ENCODE measurements around the gene HAT1. TPM values are rescaled to one million over a fixed set of nuclear protein-coding genes. Genes with fewer than 3 reads are reported as not detected.

Gene HAT1
- total RNA-seq, 1 experiment from 2014 or later, result 58.9 TPM

GRCh38 chr2:171965238-171965637 lies 43.0 kb downstream of the HAT1 start (continued):
- TF ChIP-seq NR1H2 (CRISPR knock-in tag; IDR thresholded peaks at IDR 0.05), result no peak

- Mint-ChIP-seq H3K36me3 (peaks cover 16% of the 10 kb centered on the region), H3K27me3 (ENCODE audit: low read depth) (no peaks in the 10 kb centered on the region), H3K4me1 (peaks cover 3% of the 10 kb centered on the region), H3K4me3 (no peak overlapping the region), H3K9me3 (no peaks in the 10 kb centered on the region), H3K27ac (no peak overlapping the region)
- CTCF ChIA-PET, result no interaction called here
- TF ChIP-seq GRHL2 (CRISPR knock-in tag; IDR thresholded peaks at IDR 0.05; ENCODE audit: insufficient replicate concordance, severe bottlenecking), result no peak
- TF ChIP-seq, protein P1, sequence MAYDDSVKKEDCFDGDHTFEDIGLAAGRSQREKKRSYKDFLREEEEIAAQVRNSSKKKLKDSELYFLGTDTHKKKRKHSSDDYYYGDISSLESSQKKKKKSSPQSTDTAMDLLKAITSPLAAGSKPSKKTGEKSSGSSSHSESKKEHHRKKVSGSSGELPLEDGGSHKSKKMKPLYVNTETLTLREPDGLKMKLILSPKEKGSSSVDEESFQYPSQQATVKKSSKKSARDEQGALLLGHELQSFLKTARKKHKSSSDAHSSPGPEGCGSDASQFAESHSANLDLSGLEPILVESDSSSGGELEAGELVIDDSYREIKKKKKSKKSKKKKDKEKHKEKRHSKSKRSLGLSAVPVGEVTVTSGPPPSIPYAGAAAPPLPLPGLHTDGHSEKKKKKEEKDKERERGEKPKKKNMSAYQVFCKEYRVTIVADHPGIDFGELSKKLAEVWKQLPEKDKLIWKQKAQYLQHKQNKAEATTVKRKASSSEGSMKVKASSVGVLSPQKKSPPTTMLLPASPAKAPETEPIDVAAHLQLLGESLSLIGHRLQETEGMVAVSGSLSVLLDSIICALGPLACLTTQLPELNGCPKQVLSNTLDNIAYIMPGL (CRISPR knock-in tag; IDR thresholded peaks at IDR 0.05), result no peak
- TF ChIP-seq FOXK1 (CRISPR knock-in tag; IDR thresholded peaks at IDR 0.05), result no peak
- no peak for TF ChIP-seq JAZF1 (CRISPR knock-in tag; IDR thresholded peaks at IDR 0.05)
- TF ChIP-seq, protein P2, sequence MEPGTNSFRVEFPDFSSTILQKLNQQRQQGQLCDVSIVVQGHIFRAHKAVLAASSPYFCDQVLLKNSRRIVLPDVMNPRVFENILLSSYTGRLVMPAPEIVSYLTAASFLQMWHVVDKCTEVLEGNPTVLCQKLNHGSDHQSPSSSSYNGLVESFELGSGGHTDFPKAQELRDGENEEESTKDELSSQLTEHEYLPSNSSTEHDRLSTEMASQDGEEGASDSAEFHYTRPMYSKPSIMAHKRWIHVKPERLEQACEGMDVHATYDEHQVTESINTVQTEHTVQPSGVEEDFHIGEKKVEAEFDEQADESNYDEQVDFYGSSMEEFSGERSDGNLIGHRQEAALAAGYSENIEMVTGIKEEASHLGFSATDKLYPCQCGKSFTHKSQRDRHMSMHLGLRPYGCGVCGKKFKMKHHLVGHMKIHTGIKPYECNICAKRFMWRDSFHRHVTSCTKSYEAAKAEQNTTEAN (CRISPR knock-in tag; IDR thresholded peaks at IDR 0.05), result no peak
- no peak for TF ChIP-seq ELF4 (CRISPR knock-in tag; IDR thresholded peaks at IDR 0.05; ENCODE audit: low read depth)
- no peak for TF ChIP-seq TCF7 (CRISPR knock-in tag; IDR thresholded peaks at IDR 0.05; ENCODE audit: low read depth)
- no peak for TF ChIP-seq E2F5 (CRISPR knock-in tag; IDR thresholded peaks at IDR 0.05)
- TF ChIP-seq, protein P3, sequence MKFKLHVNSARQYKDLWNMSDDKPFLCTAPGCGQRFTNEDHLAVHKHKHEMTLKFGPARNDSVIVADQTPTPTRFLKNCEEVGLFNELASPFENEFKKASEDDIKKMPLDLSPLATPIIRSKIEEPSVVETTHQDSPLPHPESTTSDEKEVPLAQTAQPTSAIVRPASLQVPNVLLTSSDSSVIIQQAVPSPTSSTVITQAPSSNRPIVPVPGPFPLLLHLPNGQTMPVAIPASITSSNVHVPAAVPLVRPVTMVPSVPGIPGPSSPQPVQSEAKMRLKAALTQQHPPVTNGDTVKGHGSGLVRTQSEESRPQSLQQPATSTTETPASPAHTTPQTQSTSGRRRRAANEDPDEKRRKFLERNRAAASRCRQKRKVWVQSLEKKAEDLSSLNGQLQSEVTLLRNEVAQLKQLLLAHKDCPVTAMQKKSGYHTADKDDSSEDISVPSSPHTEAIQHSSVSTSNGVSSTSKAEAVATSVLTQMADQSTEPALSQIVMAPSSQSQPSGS (CRISPR knock-in tag; IDR thresholded peaks at IDR 0.05; ENCODE audit: borderline replicate concordance, low read depth), result no peak
- TF ChIP-seq, protein P4, sequence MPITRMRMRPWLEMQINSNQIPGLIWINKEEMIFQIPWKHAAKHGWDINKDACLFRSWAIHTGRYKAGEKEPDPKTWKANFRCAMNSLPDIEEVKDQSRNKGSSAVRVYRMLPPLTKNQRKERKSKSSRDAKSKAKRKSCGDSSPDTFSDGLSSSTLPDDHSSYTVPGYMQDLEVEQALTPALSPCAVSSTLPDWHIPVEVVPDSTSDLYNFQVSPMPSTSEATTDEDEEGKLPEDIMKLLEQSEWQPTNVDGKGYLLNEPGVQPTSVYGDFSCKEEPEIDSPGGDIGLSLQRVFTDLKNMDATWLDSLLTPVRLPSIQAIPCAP (CRISPR knock-in tag; IDR thresholded peaks at IDR 0.05), result no peak
- no peak for TF ChIP-seq SMAD3 (CRISPR knock-in tag; IDR thresholded peaks at IDR 0.05; ENCODE audit: borderline replicate concordance)
- TF ChIP-seq ZNF219 (CRISPR knock-in tag; IDR thresholded peaks at IDR 0.05; ENCODE audit: borderline replicate concordance), result no peak
- no peak for TF ChIP-seq ZNF396 (CRISPR knock-in tag; IDR thresholded peaks at IDR 0.05; ENCODE audit: borderline replicate concordance)
- TF ChIP-seq HMGA2 (CRISPR knock-in tag; IDR thresholded peaks at IDR 0.05), result no peak
- POLR2A ChIA-PET, result no interaction called here
- DNase-seq (ENCODE audit: low spot score) (no peak), ATAC-seq (no peak)
Measured at GRCh38 chr2:171965661-171966060, 43.4 kb downstream of the HAT1 start.

DNA sequence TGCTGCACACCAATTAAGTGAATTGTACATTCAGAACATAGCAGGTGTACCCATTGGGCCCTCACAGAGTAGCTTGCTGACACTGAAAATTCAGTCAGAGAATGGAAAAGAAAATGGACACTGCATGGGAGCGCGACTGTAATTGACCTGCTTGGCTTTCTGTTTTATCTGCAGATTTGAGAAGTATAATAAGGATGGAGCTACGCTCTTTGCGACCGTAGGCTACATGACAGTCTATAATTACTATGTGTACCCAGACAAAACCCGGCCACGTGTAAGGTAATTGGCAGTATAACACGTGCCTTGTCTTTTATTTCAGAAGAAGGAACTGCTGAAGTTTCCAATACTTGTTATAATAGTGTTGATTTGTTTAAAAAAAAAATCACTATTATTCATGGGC lies 44.0 kb downstream of the HAT1 start:
- H3K27me3 Mint-ChIP-seq (ENCODE audit: low read depth), result no peaks in the 10 kb centered on the region
- H3K4me1 Mint-ChIP-seq, result no peaks in the 10 kb centered on the region; the same call in 1 of the 2 replicates
- H3K36me3 Mint-ChIP-seq, result peaks cover 17% of the 10 kb centered on the region
- H3K4me3 Mint-ChIP-seq, result no peak overlapping the region
- ATAC-seq (no peak), DNase-seq (ENCODE audit: low spot score) (no peak)
- CTCF ChIA-PET, result no interaction called here
- POLR2A ChIA-PET, result no interaction called here
- no peaks in the 10 kb centered on the region for H3K9me3 Mint-ChIP-seq
- H3K27ac Mint-ChIP-seq, result no peak overlapping the region
- TF ChIP-seq, protein P5, sequence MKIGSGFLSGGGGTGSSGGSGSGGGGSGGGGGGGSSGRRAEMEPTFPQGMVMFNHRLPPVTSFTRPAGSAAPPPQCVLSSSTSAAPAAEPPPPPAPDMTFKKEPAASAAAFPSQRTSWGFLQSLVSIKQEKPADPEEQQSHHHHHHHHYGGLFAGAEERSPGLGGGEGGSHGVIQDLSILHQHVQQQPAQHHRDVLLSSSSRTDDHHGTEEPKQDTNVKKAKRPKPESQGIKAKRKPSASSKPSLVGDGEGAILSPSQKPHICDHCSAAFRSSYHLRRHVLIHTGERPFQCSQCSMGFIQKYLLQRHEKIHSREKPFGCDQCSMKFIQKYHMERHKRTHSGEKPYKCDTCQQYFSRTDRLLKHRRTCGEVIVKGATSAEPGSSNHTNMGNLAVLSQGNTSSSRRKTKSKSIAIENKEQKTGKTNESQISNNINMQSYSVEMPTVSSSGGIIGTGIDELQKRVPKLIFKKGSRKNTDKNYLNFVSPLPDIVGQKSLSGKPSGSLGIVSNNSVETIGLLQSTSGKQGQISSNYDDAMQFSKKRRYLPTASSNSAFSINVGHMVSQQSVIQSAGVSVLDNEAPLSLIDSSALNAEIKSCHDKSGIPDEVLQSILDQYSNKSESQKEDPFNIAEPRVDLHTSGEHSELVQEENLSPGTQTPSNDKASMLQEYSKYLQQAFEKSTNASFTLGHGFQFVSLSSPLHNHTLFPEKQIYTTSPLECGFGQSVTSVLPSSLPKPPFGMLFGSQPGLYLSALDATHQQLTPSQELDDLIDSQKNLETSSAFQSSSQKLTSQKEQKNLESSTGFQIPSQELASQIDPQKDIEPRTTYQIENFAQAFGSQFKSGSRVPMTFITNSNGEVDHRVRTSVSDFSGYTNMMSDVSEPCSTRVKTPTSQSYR (CRISPR knock-in tag; IDR thresholded peaks at IDR 0.05), result no peak
- TF ChIP-seq, protein P6, sequence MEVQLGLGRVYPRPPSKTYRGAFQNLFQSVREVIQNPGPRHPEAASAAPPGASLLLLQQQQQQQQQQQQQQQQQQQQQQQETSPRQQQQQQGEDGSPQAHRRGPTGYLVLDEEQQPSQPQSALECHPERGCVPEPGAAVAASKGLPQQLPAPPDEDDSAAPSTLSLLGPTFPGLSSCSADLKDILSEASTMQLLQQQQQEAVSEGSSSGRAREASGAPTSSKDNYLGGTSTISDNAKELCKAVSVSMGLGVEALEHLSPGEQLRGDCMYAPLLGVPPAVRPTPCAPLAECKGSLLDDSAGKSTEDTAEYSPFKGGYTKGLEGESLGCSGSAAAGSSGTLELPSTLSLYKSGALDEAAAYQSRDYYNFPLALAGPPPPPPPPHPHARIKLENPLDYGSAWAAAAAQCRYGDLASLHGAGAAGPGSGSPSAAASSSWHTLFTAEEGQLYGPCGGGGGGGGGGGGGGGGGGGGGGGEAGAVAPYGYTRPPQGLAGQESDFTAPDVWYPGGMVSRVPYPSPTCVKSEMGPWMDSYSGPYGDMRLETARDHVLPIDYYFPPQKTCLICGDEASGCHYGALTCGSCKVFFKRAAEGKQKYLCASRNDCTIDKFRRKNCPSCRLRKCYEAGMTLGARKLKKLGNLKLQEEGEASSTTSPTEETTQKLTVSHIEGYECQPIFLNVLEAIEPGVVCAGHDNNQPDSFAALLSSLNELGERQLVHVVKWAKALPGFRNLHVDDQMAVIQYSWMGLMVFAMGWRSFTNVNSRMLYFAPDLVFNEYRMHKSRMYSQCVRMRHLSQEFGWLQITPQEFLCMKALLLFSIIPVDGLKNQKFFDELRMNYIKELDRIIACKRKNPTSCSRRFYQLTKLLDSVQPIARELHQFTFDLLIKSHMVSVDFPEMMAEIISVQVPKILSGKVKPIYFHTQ (CRISPR knock-in tag; IDR thresholded peaks at IDR 0.05), result no peak
- TF ChIP-seq NR1H2 (CRISPR knock-in tag; IDR thresholded peaks at IDR 0.05), result no peak
- TF ChIP-seq ZBTB21 (CRISPR knock-in tag; IDR thresholded peaks at IDR 0.05; ENCODE audit: borderline replicate concordance), result no peak
- no peak for TF ChIP-seq JUN (CRISPR knock-in tag; IDR thresholded peaks at IDR 0.05)
- TF ChIP-seq ATF6 (CRISPR knock-in tag; IDR thresholded peaks at IDR 0.05), result no peak

Measured in WTC11 (cell line).